ENCODE results near the gene TNNC2.
A peak's percentile ranks its signal among the peaks of the same experiment; 100 is the strongest.
"Not testable (repeated sequence)": the region's sequence is repeated elsewhere in the genome, so short reads cannot be mapped to it uniquely, and the experiment has no call there.

Gene TNNC2

DNA sequence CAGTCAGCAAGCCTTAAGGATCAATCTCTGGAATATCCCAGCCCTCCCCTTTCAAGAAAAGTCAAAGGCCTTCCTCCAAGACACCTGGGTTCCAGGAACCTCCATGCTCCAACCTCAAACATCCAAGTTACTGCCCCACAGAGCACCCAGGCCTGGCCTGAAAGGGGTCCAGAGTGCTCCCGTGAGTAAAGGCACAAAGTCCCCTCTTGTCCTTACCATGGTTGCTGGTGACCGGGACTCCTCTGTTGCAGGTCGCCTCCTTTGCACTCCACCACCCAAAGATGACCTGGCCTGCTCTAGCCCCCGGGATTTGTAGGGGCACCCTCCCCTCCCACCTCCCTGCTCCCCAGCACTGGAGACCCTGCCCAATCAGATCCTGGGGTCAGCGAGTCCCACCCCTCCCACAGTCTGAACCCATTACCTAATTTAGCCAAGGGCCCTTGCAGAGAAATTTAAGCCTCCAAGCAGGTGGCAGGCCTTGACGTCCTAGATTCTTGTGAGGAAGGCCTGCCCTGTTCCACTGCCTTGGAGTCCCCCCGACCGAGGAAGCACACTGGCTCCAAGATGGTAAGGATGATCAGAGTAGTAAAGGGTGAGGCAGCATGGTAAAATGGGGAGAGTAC, at the start of gene TNNC2:
Gene TNNC2, minus strand, starts transcription at position 283 of the 623 bp plus-strand sequence. Its CDS starts 64 bp downstream, at position 219.
- no peak for DNase-seq

DNA sequence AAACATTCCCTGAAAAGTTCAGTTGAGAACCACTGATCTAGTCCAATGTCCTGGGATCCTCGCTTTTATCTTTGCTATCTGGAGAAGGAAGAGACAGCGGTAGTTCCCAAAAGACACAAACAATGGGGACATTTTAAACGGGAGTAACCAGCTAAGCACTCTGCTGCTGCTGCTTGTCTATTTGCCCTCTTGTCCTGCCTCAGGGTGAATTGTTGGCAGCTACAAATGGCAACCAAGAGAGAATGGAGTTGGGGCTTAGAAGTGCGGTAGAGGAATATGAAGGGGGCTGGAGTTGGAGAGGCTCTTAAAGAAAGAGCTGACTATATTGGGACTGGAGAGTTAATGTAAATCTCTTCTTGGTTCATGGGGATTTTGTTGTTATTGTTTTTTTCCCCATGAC, 47.5 kb upstream of the TNNC2 start:
- DNase-seq = no peak

DNA sequence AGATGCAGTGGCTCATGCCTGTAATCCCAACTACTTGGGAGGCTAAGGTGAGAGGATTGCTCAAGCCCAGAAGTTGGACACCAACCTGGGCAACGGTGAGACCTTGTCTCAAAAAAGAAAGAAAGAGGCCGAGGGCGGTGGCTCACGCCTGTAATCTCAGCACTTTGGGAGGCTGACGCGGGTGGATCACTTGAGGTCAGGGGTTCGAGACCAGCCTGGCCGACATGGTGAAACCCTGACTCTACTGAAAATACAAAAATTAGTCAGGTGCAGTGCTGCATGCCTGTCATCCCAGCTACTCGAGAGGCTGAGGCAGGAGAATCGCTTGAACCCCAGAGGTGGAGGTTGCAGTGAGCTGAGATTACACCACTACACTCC, 47.0 kb upstream of the TNNC2 start:
- DNase-seq = not testable (repeated sequence)

DNA sequence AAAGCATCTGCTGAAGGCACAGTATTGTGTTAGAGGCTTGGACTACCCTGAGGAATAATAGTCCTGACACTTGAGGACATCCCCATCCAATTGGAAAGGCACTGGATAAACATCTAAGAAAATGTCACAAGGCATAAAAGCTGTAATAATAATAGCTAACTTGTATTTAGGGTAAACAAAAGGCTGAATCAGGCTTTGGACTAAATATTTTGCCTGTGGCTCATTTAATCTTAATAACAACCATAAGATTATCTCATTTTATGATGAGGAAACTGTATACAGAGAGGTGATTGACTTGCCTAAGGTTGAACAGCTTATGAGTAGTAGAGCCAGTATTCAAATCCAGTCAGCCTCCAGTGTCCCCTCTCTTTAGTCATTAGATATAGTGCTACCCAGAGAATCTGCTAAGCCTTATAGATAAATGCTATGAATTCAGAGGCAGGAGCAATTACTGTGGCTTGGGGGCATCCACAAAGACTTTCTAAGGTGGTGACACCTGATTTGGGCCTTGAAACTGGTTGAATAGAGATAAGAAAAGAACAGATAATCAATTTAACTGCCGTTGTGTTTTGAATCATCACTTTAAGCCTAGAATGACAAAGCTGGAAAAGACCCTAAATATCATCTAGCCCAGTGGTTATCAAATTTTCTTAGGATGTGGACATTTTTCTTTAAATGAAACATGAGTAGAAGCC, 46.4 kb upstream of the TNNC2 start:
- no peak for DNase-seq

DNA sequence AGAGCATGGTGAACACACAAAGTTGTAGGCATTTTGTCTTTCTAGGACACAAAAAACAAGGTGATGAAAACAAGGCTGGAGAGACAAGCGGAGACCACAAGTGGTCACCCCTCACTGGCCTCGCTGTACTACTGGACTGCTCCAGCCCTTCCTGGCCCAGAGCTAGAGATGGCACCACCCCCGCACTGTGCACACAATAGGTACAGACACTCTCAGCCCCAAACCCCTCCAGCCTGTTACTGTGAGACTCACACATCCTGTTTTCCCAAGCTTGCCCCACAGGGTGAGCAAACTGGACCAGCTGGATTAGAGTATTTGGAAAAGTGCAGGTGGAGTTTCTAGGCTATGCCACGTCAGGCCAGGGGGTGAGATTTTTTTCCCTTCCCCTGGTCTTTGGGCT, 45.5 kb upstream of the TNNC2 start:
- DNase-seq = no peak

DNA sequence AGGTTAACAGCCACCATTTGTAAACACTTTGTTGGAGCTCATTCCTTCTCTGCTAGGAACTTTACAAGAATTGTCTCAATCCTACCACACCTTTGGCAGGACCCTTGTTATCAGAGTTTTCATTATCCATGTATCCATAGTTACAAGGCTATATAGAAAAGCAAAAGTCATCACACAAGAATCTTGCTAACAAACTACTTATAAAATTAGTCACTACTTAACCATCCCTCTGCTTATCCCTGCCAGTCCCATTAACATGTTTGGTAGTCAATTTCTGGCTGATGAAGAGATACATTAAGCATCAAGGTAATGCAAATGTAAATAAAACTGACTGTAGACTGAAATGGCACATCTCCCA, 40.7 kb upstream of the TNNC2 start:
- DNase-seq = no peak

DNA sequence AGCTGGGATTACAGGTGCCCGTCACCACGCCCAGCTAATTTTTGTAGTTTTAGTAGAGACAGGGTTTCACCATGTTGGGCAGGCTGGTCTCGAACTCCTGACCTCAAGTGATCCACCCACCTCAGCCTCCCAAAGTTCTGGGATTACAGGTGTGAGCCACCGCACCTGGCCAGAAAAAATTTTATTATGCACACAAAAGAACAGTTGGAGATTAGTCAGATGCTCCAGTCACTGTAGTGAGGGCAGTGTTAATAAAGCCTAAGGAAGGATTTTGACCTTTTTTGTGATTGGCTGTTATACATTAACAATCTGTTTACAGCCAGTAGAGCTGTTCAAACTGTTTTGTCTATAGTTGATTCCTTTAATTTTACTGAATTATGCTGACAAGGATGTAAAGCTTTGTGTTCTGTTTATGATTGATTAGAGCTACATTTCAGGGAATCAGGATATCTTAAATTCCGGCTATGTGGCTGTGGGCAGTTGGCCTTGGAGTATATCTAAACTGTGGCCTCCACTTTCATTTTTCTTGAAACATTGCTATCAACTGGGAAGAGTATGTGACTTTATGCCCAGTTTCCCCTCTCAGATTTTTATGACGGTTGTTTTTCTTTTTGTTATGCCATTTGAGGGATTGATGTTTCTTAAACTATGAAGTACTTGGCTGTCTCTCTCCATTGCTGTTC, 40.2 kb upstream of the TNNC2 start:
- no peak for DNase-seq

DNA sequence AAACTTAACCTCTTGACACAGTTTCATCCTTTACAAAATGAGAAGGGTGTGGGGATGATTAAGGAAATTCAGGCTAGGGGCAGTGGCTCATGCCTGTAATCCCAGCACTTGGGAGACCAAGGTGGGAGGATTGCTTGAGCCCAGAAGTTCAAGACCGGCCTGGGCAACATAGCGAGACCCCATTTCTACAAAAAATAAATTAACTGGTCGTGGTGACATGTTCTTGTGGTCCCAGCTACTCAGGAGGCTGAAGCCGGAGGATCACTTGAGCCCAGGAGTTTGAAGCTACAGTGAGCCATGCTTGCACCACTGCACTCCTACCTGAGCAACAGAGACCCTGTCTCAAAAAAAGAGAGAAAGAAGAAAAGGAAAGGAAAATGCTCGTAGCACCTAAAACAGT, 39.3 kb upstream of the TNNC2 start:
- DNase-seq = no peak

DNA sequence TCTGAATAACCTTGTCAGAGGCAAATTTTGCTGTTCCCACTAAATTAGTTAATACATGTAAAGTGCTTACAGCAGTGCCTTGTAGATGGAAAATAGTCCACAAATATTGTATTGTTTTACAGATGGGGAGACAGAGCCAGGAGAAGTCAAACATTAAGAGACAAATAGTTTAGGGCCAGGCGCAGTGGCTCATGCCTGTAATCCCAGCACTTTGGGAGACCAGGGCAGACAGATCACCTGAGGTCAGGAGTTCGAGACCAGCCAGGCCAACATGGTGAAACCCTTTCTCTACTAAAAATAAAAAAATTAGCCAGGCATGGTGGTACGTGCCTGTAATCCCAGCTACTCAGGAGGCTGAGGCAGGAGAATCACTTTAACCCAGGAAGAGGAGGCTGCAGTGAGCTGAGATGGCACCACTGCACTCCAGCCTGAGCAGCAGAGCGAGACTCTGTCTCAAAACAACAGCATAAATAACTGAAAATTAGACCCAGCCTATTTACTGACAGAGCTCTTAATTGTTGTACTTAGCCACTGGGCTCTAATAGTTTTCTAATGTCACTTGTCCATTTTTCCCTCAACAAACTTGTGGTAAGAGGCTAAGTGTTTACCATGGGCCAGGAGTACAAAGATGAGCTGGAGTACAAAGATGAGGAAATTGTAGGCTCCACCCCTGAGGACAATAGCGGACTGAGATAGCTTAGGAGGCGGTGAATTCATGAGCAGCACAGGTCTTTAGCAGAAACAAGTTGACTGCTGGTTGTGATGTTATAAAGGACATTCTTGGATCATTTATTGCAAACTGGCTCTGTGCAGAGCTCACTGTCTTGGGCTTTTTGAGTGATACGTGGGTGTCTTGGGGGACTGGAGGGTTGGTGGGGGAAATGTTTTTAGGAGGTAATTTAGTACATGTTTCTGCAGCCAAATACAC, 36.7 kb upstream of the TNNC2 start:
- DNase-seq = no peak

DNA sequence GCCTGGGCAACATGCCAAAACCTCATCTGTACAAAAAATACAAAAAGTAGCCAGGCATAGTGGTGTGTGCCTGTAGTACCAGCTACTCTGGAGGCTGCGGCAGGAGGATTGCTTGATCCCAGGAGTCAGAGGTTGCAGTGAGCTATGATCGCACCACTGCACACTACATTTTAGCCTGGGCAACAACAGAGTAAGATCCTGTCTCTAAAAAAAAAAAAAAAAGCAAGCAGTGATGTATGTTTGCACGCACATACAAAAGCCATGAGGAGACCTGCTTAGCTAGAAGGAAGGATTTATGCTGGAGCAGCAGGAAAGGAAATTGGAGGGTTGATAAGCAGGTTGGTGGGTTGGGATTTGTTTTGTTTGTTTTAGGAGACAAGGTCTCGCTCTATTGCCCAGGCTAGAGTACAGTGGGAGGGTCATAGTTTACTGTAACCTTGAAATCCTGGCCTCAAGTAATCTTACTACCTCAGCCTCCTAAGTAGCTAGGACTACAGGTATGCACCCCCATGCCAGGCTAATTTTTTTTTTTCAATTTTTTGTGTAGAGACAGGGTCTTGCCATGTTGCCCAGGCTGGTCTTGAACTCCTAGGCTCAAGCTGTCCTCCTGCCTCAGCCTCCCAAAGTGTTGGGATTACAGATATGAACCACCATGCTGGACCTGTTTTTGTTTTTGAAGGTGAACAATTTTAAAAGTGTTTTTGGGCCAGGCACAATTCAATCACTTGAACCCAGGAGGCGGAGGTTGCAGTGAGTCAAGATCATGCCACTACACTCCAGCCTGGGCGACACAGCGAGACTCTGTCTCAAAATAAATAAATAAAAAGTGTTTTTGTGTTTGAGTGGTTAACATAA, 34.3 kb upstream of the TNNC2 start:
- no peak for DNase-seq

DNA sequence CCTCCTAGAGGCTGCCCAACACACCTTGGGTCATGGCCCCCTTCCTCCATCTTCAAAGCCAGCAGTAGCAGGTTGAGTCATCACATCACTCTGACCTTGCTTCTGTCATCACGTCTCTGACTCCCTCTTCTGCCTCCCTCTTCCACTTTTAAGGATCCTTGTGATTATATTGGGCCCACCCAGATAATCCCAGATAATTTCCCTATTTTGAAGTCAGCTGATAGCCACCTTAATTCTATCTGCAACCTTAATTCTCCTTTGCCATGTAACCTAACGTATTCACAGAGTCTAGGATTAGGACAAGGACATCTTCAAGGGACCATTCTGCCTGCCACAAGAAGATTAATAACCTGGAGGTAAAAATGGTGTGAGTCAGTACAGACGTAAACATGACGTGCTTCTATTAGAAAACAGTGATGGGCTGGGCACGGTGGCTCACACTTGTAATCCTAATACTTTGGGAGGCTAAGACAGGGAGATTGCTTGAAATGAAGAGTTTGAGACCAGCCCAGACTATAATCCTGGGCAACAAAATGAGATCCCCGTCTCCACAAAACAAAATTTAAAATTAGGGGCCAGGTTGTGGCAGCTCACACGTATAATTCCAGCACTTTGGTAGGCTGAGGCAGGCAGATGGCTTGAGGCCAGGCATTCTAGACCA, 33.6 kb upstream of the TNNC2 start:
- DNase-seq = no peak

DNA sequence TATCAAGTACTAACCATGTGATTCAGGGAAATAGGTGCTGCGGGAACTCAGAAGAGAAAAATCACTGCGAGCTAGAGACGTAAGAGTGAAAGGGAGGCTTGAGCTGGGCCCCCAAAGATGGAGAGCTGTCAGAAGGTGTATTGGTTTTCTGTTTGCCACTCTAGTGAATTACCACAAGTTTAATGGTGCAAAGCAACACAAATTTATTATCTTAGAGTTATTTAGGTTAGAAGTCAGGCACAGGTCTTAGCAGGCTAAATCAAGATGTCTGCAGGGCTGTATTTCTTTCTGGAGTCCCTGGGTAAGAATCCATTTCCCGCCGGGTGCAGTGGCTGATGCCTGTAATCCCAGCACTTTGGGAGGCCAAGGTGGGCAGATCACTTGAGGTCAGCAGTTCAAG, 32.8 kb upstream of the TNNC2 start:
- no peak for DNase-seq

DNA sequence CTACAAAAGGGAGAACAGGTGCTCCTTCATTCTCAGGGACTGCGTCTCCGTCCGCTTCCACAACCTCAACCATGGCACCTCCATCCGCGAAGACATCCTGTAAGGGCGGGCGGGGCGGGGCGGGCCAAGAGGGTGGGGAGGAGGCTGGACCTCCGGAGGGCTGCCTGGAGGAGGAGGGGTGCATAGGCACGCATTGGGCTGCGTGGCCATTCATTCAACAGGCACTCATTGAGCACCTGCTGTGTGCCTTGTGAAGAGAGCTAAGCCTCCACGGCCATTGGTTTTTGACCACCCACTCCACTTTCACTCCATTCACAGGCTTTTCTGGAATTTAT, 30.7 kb upstream of the TNNC2 start:
- peak; percentile 56 for DNase-seq

DNA sequence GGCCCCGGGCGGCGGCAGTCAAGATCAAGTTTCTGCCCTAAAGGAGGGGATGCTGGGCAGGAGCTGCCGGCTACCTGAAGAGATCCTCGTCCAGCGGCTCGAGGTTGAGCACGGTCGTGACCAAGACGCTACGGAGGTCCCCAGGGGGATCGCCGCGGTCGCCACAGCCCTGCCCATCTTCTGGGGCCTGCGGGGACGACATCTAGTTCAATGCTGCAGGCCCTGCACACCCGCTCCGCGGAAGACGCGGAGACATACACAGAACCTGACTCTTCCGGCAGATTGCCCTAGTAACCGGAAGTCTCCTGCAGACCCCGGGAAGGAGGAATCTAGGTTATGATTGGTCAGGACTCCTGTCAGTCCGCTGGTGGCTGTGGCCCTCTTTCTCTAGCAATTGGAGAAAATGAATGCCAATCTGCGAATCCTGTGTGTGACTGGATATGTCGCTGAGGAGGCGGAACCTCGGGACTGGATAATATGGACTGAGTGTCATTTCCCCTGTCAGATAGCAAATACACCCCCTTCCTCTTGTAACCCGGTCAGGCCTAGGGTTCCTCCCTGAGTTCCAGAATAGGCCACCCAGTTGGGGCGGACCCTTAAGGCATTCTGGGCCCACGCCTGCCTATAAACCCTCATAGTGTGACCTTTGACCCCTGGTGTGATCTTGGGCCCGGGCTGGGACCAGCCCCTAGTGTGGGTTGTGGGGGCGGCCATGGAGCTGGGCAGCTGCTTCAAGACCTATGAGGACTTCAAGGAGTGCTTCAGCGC, 30.2 kb upstream of the TNNC2 start, which contains the start of the genes ACOT8 and ZSWIM3:
Gene ACOT8, minus strand, starts transcription at position 279 of the 768 bp plus-strand sequence. Its CDS starts 77 bp downstream, at position 202.
Gene ZSWIM3, plus strand, starts transcription at position 501 of the 768 bp plus-strand sequence. Its CDS starts 212 bp downstream, at position 713.
- peak; percentile 92 for DNase-seq

DNA sequence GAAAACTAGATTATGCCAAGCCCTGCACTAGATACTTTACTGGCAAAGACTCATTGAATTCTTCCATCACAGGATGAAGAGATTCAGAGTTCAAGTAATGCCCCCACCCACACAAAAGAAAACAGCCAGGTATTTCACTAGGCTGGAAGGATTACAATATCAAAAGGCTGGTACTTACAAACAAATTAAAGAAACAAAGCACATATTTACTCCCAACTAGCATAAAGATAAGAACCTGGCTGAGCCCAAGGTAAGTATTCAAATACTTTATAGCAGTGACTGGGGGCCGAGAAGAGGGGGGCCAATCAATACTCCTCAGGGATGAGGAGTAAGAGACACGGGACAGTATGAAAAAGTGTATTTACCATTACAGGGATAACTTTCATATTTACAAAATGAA, 26.4 kb upstream of the TNNC2 start:
- DNase-seq = no peak

DNA sequence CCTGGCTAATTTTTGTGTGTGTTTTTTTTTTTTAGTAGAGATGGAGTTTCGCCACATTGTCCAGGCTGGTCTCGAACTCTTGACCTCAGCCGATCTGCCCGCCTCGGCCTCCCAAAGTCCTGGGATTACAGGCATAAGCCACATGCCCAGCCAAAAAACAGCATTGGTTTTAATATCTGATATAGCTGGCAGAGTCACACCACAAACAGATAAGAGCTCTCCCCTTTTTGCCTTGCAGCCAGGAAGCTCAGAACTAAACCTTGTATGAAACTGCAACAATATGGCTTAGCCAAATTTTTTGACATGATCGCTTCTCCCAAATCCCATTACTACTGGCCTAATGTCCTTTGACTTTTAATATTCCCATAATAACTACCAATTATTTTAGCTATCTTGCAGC, 25.2 kb upstream of the TNNC2 start:
- DNase-seq = no peak

DNA sequence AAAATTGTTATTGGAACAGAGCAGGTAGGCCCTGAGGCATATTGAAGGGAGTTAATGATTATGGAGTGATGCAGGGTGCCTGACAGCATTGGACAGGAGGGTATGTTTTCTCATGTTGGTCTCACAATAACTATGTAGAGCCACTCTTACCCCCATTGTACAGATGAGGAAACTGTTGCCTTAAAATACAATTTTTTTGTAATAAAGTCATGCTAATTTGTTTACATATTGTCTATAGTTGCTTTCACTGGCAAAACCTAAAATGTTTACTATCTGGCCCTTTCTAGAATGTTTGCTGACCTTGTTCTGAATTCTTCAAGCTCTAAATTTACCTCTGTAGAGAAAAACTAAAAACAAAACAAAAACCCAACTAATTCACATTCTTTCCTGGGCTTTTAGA, 24.4 kb upstream of the TNNC2 start:
- DNase-seq = no peak

DNA sequence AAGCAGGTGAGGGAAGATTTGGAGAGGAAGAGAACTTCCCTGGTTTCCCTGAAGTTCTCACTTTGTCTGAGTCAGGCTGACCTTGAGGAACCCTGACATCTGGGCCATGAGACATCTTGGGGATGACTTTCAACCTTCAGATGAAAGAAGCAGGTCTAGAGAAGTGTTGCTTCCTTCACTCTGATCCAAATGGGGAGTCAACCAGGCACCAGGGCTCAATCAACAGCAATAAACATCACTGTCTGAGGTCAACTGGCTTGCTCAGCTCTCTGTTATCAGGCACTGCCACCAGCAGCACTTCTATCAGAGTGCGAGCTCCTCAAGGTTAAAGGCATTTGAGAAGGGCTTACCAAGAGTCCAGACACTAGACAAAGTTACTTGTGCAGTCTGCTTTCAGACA, 23.8 kb upstream of the TNNC2 start:
- DNase-seq = no peak

DNA sequence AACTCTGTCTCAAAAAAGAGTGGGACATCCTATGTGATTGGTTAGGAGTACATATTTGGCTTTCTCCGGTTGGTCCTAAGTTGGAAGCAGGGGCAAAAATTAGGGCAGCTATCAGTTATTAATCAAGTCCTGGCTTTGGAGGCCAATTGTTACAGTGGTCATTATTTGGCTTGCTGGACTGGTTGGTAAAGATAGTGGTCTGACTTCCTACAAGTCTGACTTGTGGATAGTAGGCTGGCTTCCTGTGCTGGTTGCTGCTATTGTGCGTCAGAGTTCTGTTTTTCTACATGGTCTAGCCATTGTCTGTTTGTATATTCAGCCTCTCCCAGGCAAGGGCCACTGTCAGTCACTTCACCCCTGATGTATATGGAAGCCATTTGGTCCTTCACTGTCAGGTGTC, 23.1 kb upstream of the TNNC2 start:
- no peak for DNase-seq

DNA sequence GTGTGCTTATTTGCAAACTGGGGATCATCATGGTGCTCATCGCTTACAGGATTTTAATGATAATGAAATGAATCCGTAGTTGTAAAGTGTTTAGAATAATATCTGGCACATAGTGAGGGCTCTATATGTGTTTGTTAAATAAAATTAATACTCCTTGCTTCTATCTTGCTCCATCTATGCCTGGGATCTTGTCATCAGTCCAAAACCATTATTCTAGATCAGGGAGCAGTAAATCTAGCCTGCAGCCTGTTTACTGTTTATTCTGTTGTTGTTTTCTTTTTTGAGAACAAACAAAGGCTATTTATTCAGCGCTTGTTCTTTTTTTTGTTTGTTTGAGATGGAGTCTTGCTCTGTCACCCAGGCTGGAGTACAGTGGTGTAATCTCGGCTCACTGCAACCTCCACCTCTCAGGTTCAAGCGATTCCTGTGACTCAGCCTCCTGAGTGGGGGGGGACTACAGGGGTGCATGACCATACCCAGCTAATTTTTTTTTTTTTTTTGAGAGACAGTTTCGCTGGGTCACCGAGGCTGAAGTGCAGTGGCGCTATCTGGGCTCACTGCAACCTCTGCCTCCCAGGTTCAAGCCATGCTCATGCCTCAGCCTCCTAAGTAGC, 22.0 kb upstream of the TNNC2 start:
- no peak for DNase-seq

All from CD4-positive, alpha-beta T cell treated with Interleukin-17A for 4 hours (primary cell).